ENCODE data around the gene GABRR2. TPM values are rescaled to one million over a fixed set of nuclear protein-coding genes. Genes with fewer than 3 reads are reported as not detected.

GABRR2 gene
- total and polyA plus RNA-seq, 11 donors: 0.20 to 1.1 (median 0.31) TPM

- 87 to 91% (median 89%) methylated on average over 4 of the region's 4 CpGs for WGBS, 4 donors
- TF ChIP-seq POLR2A (IDR thresholded peaks at IDR 0.05) (no peak), CTCF (IDR thresholded peaks at IDR 0.05) (no peak)
- H3K27ac ChIP-seq: no peak overlapping the region
- H3K9me3 ChIP-seq: no peaks in the 10 kb centered on the region
- no peak overlapping the region for H3K4me3 ChIP-seq
- ATAC-seq: no peak
- DNase-seq: no peak
- peaks cover 0 to 62% (median 49%) of the 10 kb centered on the region in 12 donors for H3K4me1 ChIP-seq
- intact Hi-C loops (cut with DNase I): loop anchor here in 1 of 10 donors (5.0 kb wide), 1 partner anchor 264 kb away; the partner anchor contains the start of gene PNRC1
- H3K27me3 ChIP-seq: no peaks in the 10 kb centered on the region
- peaks cover 0 to 21% (median 10%) of the 10 kb centered on the region in 9 donors for H3K36me3 ChIP-seq
These were observed 31.3 kb upstream of the GABRR2 start for GRCh38 chr6:89346433-89346832.

DNA sequence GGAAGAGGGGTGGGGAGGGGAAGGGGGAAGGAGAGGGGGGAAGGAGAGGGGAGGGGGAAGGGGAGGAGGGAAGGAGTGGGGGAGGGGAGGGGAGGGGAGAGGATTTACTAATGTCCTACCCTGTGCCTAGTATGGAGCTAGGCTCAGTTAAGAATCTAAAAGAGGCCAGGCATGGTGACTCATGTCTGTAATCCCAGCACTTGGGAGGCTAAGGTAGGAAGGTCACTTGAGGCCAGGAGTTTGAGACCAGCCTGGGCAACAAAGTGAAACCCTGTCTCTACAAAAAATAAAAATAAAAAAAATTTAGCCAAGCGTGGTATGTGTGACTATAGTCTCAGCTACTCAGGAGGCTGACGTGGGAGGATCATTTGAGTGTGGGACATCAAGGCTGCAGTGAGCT is 24.5 kb upstream of the GABRR2 start:
- Histone ChIP-seq H3K36me3 (peaks cover 0 to 84% (median 74%) of the 10 kb centered on the region in 9 donors), H3K4me1 (peaks cover 0 to 7% (median 2%) of the 10 kb centered on the region in 12 donors), H3K27me3 (no peaks in the 10 kb centered on the region), H3K9me3 (no peaks in the 10 kb centered on the region), H3K4me3 (no peak overlapping the region), H3K27ac (no peak overlapping the region)
- WGBS, 4 donors: 86 to 96% (median 93%) methylated on average over 2 of the region's 2 CpGs
- TF ChIP-seq POLR2A (IDR thresholded peaks at IDR 0.05) (no peak), CTCF (IDR thresholded peaks at IDR 0.05) (no peak)
- intact Hi-C loops (cut with DNase I): no loop called here
- DNase-seq (no peak), ATAC-seq (no peak)

DNA sequence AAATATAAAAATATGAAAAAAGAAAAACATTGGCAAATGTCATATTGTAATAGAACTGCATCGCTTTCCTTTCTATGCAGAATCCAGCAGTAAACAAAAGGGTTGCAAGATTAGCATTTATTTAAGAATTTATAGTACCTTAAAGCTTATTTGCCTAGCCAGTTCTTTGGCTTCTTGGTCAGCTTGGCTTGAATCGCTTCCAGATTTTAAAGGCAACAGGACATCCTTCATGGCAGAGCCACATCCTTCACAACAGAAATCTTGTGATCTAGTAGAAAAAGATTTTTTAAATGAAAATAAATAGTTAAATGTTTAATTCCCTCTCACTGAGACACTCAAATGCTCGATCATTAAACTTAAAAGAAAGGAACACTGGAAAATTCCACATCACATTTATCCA is 20.1 kb upstream of the GABRR2 start:
- ATAC-seq (no peak), DNase-seq (no peak)
- intact Hi-C loops (cut with DNase I): no loop called here
- peaks cover 0 to 4% (median 0%) of the 10 kb centered on the region in 12 donors for H3K4me1 ChIP-seq
- H3K27ac ChIP-seq: no peak overlapping the region
- H3K4me3 ChIP-seq: no peak overlapping the region
- peaks cover 0 to 96% (median 92%) of the 10 kb centered on the region in 9 donors for H3K36me3 ChIP-seq
- no peaks in the 10 kb centered on the region for H3K27me3 ChIP-seq
- H3K9me3 ChIP-seq: no peaks in the 10 kb centered on the region
- WGBS, 4 donors: 77 to 85% (median 78%) methylated on average over 3 of the region's 3 CpGs
- no peak for TF ChIP-seq POLR2A (IDR thresholded peaks at IDR 0.05)
- no peak for TF ChIP-seq CTCF (IDR thresholded peaks at IDR 0.05)

- no peak for ATAC-seq
- H3K9me3 ChIP-seq: no peaks in the 10 kb centered on the region
These were observed 15.8 kb upstream of the GABRR2 start for GRCh38 chr6:89330910-89331309.

More at GRCh38 chr6:89330910-89331309, 15.8 kb upstream of the GABRR2 start:
- DNase-seq: no peak
- 93 to 98% (median 97%) methylated on average over 1 of the region's 1 CpG for WGBS, 4 donors
- Histone ChIP-seq H3K27ac (no peak overlapping the region), H3K27me3 (no peaks in the 10 kb centered on the region), H3K4me1 (peaks cover 0 to 12% (median 0%) of the 10 kb centered on the region in 12 donors), H3K4me3 (no peak overlapping the region), H3K36me3 (peaks cover 0 to 100% (median 96%) of the 10 kb centered on the region in 9 donors)
- TF ChIP-seq CTCF (IDR thresholded peaks at IDR 0.05): no peak
- TF ChIP-seq POLR2A (IDR thresholded peaks at IDR 0.05): no peak
- intact Hi-C loops (cut with DNase I): no loop called here
